HepG2 (cell line): ENCODE results near the gene STC2. TPM values are rescaled to one million over a fixed set of nuclear protein-coding genes. Genes with fewer than 3 reads are reported as not detected.

Experiments used
- BORCS8-MEF2B ChIP-seq: sonication (generic); formaldehyde crosslinking; IDR thresholded peaks from 2 replicates; pipeline ENCODE4 v1.8.0; 2022; ENCODE audit warnings: mild to moderate bottlenecking, missing genetic modification reagents
- CEBPG ChIP-seq: IDR thresholded peaks from 2 replicates; pipeline ENCODE4 v1.6.1; 2016
- FOSL2 ChIP-seq: sonication (generic); formaldehyde crosslinking; IDR thresholded peaks from 2 replicates; pipeline ENCODE4 v1.4.0; 2020; ENCODE audit warnings: missing genetic modification reagents
- HNRNPL ChIP-seq: fragments of 200-400 bp; formaldehyde crosslinking; IDR thresholded peaks from 2 replicates; pipeline ENCODE4 v1.6.1; 2017; ENCODE audit warnings: mild to moderate bottlenecking, low read depth, low read length
- JUNB ChIP-seq: sonication (generic); formaldehyde crosslinking; IDR thresholded peaks from 2 replicates; pipeline ENCODE4 v1.8.0; 2022; ENCODE audit warnings: missing genetic modification reagents, mild to moderate bottlenecking, borderline replicate concordance
- MED8 ChIP-seq: sonication (generic); formaldehyde crosslinking; IDR thresholded peaks from 2 replicates; pipeline ENCODE4 v1.8.1; 2023; ENCODE audit warnings: mild to moderate bottlenecking, missing genetic modification reagents; ENCODE audit not compliant: insufficient replicate concordance
- POLR2AphosphoS5 ChIP-seq: IDR thresholded peaks from 2 replicates; pipeline ENCODE4 v1.6.1; 2012; ENCODE audit warnings: low read depth, low read length
- RFXANK ChIP-seq: IDR thresholded peaks from 2 replicates; pipeline ENCODE4 v1.6.1; 2016
- RFXAP ChIP-seq: sonication (generic); formaldehyde crosslinking; IDR thresholded peaks from 2 replicates; pipeline ENCODE4 v1.4.0; 2020; ENCODE audit warnings: missing genetic modification reagents, borderline replicate concordance
- TEAD3 ChIP-seq: optimal IDR thresholded peaks from 2 replicates; pipeline ENCODE3; 2016; ENCODE audit warnings: borderline replicate concordance
- ZBTB1 ChIP-seq: sonication (generic); formaldehyde crosslinking; IDR thresholded peaks from 2 replicates; pipeline ENCODE4 v1.4.0; 2020; ENCODE audit warnings: missing genetic modification reagents, borderline replicate concordance
- ZC3H13 ChIP-seq: sonication (generic); formaldehyde crosslinking; IDR thresholded peaks from 2 replicates; pipeline ENCODE4 v1.8.1; 2023; ENCODE audit warnings: mild to moderate bottlenecking, missing genetic modification reagents, moderate library complexity
- ZEB1 ChIP-seq: IDR thresholded peaks from 2 replicates; pipeline ENCODE4 v1.6.1; 2012; ENCODE audit warnings: mild to moderate bottlenecking, low read depth, inconsistent platforms; ENCODE audit not compliant: insufficient replicate concordance
- ZFP37 ChIP-seq: sonication (generic); formaldehyde crosslinking; IDR thresholded peaks from 2 replicates; pipeline ENCODE4 v1.4.0; 2020; ENCODE audit warnings: missing genetic modification reagents, borderline replicate concordance
- ZNF10 ChIP-seq: sonication (generic); formaldehyde crosslinking; IDR thresholded peaks from 2 replicates; pipeline ENCODE4 v1.4.0; 2020; ENCODE audit warnings: mild to moderate bottlenecking, low read depth, missing genetic modification reagents, borderline replicate concordance
- ZNF3 ChIP-seq: IDR thresholded peaks from 2 replicates; pipeline ENCODE4 v1.7.0; 2017; ENCODE audit warnings: inconsistent platforms
- ZNF331 ChIP-seq: sonication (generic); formaldehyde crosslinking; IDR thresholded peaks from 2 replicates; pipeline ENCODE4 v1.4.0; 2020; ENCODE audit warnings: missing genetic modification reagents
- ZNF501 ChIP-seq: sonication (generic); formaldehyde crosslinking; IDR thresholded peaks from 2 replicates; pipeline ENCODE4 v1.5.1; 2020; ENCODE audit warnings: mild to moderate bottlenecking, moderate library complexity, missing genetic modification reagents
- ZNF615 ChIP-seq: sonication (generic); formaldehyde crosslinking; IDR thresholded peaks from 2 replicates; pipeline ENCODE4 v1.5.0; 2020; ENCODE audit warnings: mild to moderate bottlenecking, missing genetic modification reagents, borderline replicate concordance
- ZNF841 ChIP-seq: sonication (generic); formaldehyde crosslinking; IDR thresholded peaks from 2 replicates; pipeline ENCODE4 v1.8.1; 2023; ENCODE audit warnings: missing genetic modification reagents, borderline replicate concordance
- polyA plus RNA-seq, 8 experiments: library from polyadenylated mRNA; depleted of rRNA in 3 of 8; stranded (reverse) in 7 of 8; unstranded in 1 of 8; fragments of >200 nt; fragmentation: Illumina TruSeq in 4 of 8; extraction: Trizol in 4 of 8; gene quantifications; 2 replicates each; pipeline versions ENCODE4 v1.2.1 to v1.2.3, GENCODE V29; 2011 to 2016; ENCODE audit warnings: low read depth in 4 of 8, missing spikeins in 1 of 8, mixed read lengths in 1 of 8; ENCODE audit not compliant: insufficient read depth in 1 of 8
- total RNA-seq, 5 experiments: library from RNA; depleted of rRNA; stranded (reverse); fragments of >200 nt; fragmentation: Illumina TruSeq; extraction: Trizol; gene quantifications; 2 replicates each; pipeline ENCODE4 v1.2.3, GENCODE V29; 2016; ENCODE audit warnings: low read depth in 1 of 5
- TF ChIP-seq, protein P1 (sequence below): sonication (generic); formaldehyde crosslinking; IDR thresholded peaks from 2 replicates; pipeline ENCODE4 v1.8.1; 2023; ENCODE audit warnings: mild to moderate bottlenecking, missing genetic modification reagents, borderline replicate concordance
- TF ChIP-seq, protein P2 (sequence below): sonication (generic); formaldehyde crosslinking; IDR thresholded peaks from 2 replicates; pipeline ENCODE4 v1.5.0; 2020; ENCODE audit warnings: mild to moderate bottlenecking, missing genetic modification reagents
- TF ChIP-seq, protein P3 (sequence below): sonication (generic); formaldehyde crosslinking; IDR thresholded peaks from 2 replicates; pipeline ENCODE4 v1.8.0; 2022; ENCODE audit warnings: missing genetic modification reagents, mild to moderate bottlenecking, moderate library complexity, borderline replicate concordance
- TF ChIP-seq, protein P4 (sequence below): sonication (generic); formaldehyde crosslinking; IDR thresholded peaks from 2 replicates; pipeline ENCODE4 v1.5.0; 2020; ENCODE audit warnings: mild to moderate bottlenecking, missing genetic modification reagents

STC2 gene
- total and polyA plus RNA-seq, 2 of the 13 experiments (the other 11 are each of a cell fraction or from before 2014, with no cell fraction given), result 27.1 to 69.2 TPM

DNA sequence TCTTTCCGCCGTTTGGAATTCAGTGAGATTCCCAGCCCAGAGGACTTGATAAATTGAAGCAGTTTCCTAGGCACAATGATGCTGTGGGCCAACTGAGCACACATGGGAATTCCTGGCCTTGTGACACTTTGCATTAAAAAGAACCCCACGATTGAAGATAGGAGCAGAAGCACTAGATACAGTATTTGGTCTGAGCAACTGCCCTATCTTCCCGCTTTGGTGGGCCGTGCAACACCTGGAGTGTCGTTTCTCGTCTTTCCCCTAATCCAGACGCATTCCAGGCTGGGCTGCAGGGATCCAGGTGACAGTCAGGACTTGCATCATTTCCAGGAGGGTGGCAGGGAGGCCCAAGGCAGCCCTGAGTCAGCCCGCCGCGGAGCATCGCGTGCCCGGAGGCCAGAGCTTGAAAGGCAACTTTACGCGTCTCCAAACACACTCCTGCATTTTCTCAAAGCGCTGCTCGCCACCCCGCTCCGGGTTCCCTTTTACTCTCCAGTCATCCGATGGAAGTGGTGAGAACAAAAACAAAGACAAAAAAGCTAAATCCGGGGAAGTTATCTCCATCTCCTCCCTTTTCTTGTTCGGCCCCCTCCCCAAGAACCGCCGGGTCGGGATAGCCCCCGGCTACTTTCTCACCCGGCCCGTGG, 753 bp upstream of the STC2 start (continued):
- TF ChIP-seq ZNF615 (CRISPR knock-in tag) (0 out of 2 replicates have a peak, but pooled peaks have one; percentile 69), JUNB (peak; percentile 27; the same call in 1 of the 2 replicates), ZNF841 (CRISPR knock-in tag) (peak; percentile 9; the same call in 1 of the 2 replicates), MED8 (CRISPR knock-in tag) (peak; percentile 48), BORCS8-MEF2B (CRISPR knock-in tag) (no peak), ZC3H13 (CRISPR knock-in tag) (no peak), TEAD3 (CRISPR knock-in tag) (peak; percentile 67), HNRNPL (0 out of 2 replicates have a peak, but pooled peaks have one; percentile 6), ZNF3 (CRISPR knock-in tag) (0 out of 2 replicates have a peak, but pooled peaks have one; percentile 19), ZNF501 (CRISPR knock-in tag) (0 out of 2 replicates have a peak, but pooled peaks have one; percentile 10), POLR2AphosphoS5 (peak; percentile 33; the same call in 1 of the 2 replicates), RFXANK (CRISPR knock-in tag) (peak; percentile 10; the same call in 1 of the 2 replicates), CEBPG (CRISPR knock-in tag) (peak; percentile 82), ZBTB1 (CRISPR knock-in tag) (no peak), ZNF331 (CRISPR knock-in tag) (0 out of 2 replicates have a peak, but pooled peaks have one; percentile 7), ZEB1 (peak; percentile 19), FOSL2 (peak; percentile 39), RFXAP (0 out of 2 replicates have a peak, but pooled peaks have one; percentile 6), ZNF10 (no peak), ZFP37 (CRISPR knock-in tag) (no peak)
- TF ChIP-seq, protein P1, sequence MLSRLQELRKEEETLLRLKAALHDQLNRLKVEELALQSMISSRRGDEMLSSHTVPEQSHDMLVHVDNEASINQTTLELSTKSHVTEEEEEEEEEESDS (CRISPR knock-in tag), result no peak
- TF ChIP-seq, protein P2, sequence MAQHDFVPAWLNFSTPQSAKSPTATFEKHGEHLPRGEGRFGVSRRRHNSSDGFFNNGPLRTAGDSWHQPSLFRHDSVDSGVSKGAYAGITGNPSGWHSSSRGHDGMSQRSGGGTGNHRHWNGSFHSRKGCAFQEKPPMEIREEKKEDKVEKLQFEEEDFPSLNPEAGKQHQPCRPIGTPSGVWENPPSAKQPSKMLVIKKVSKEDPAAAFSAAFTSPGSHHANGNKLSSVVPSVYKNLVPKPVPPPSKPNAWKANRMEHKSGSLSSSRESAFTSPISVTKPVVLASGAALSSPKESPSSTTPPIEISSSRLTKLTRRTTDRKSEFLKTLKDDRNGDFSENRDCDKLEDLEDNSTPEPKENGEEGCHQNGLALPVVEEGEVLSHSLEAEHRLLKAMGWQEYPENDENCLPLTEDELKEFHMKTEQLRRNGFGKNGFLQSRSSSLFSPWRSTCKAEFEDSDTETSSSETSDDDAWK, result no peak
- TF ChIP-seq, protein P3, sequence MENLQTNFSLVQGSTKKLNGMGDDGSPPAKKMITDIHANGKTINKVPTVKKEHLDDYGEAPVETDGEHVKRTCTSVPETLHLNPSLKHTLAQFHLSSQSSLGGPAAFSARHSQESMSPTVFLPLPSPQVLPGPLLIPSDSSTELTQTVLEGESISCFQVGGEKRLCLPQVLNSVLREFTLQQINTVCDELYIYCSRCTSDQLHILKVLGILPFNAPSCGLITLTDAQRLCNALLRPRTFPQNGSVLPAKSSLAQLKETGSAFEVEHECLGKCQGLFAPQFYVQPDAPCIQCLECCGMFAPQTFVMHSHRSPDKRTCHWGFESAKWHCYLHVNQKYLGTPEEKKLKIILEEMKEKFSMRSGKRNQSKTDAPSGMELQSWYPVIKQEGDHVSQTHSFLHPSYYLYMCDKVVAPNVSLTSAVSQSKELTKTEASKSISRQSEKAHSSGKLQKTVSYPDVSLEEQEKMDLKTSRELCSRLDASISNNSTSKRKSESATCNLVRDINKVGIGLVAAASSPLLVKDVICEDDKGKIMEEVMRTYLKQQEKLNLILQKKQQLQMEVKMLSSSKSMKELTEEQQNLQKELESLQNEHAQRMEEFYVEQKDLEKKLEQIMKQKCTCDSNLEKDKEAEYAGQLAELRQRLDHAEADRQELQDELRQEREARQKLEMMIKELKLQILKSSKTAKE, result 0 out of 2 replicates have a peak, but pooled peaks have one; percentile 10
- TF ChIP-seq, protein P4, sequence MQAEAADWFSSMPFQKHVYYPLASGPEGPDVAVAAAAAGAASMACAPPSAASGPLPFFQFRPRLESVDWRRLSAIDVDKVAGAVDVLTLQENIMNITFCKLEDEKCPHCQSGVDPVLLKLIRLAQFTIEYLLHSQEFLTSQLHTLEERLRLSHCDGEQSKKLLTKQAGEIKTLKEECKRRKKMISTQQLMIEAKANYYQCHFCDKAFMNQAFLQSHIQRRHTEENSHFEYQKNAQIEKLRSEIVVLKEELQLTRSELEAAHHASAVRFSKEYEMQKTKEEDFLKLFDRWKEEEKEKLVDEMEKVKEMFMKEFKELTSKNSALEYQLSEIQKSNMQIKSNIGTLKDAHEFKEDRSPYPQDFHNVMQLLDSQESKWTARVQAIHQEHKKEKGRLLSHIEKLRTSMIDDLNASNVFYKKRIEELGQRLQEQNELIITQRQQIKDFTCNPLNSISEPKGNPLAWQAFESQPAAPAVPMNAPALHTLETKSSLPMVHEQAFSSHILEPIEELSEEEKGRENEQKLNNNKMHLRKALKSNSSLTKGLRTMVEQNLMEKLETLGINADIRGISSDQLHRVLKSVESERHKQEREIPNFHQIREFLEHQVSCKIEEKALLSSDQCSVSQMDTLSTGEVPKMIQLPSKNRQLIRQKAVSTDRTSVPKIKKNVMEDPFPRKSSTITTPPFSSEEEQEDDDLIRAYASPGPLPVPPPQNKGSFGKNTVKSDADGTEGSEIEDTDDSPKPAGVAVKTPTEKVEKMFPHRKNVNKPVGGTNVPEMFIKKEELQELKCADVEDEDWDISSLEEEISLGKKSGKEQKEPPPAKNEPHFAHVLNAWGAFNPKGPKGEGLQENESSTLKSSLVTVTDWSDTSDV, result 0 out of 2 replicates have a peak, but pooled peaks have one; percentile 5
